NK-92 (cell line): Measurements from ENCODE around the gene HOXA3.

ENCODE experiments used
- DNase-seq: peaks from one replicate; lab custom pipeline; 2025; ENCODE audit not compliant: unreplicated experiment; lab: John Stamatoyannopoulos, UW

HOXA3 gene

GRCh38 chr7:27151931-27152815, at the start of gene HOXA3:
HOXA3 (minus strand) TSS chr7:27152583; CDS start chr7:27110640, 41,943 bp downstream.
- DNase-seq = no peak

- DNase-seq = no peak
These were observed 49.2 kb upstream of the HOXA3 start for GRCh38 chr7:27201580-27202017.

GRCh38 chr7:27200761-27201579, 48.6 kb upstream of the HOXA3 start:
- no peak for DNase-seq

- no peak for DNase-seq
These were observed 47.7 kb upstream of the HOXA3 start, which contains the start of gene HOXA13 for GRCh38 chr7:27199849-27200760. HOXA13 (minus strand) TSS chr7:27200091; CDS start chr7:27200077, 14 bp downstream.

GRCh38 chr7:27198871-27199801, 46.8 kb upstream of the HOXA3 start:
- no peak for DNase-seq

GRCh38 chr7:27198138-27198841, 45.9 kb upstream of the HOXA3 start:
- DNase-seq = no peak

GRCh38 chr7:27197137-27198042, 45.0 kb upstream of the HOXA3 start:
- DNase-seq = no peak

GRCh38 chr7:27196287-27196767, 43.9 kb upstream of the HOXA3 start:
- no peak for DNase-seq

GRCh38 chr7:27194686-27195379, 42.5 kb upstream of the HOXA3 start:
- no peak for DNase-seq

GRCh38 chr7:27194002-27194352, 41.6 kb upstream of the HOXA3 start:
- DNase-seq = no peak

GRCh38 chr7:27193335-27194001, 41.1 kb upstream of the HOXA3 start:
- DNase-seq = no peak

GRCh38 chr7:27192546-27193334, 40.4 kb upstream of the HOXA3 start:
- DNase-seq = no peak

- DNase-seq = no peak
These were observed 39.6 kb upstream of the HOXA3 start for GRCh38 chr7:27191833-27192545.

- DNase-seq = no peak
These were observed 38.9 kb upstream of the HOXA3 start for GRCh38 chr7:27191161-27191731.
